NCI-H128 (cell line): Measurements from ENCODE around the gene GNAS-AS1.

Experiments
- DNase-seq: peaks from one replicate; lab custom pipeline; 2025; ENCODE audit not compliant: unreplicated experiment; lab: John Stamatoyannopoulos, UW

GNAS-AS1 gene

GRCh38 chr20:58787211-58788005, 63.3 kb downstream of the GNAS-AS1 start:
- no peak for DNase-seq

GRCh38 chr20:58784321-58785074, 66.2 kb downstream of the GNAS-AS1 start:
- DNase-seq: no peak

DNA sequence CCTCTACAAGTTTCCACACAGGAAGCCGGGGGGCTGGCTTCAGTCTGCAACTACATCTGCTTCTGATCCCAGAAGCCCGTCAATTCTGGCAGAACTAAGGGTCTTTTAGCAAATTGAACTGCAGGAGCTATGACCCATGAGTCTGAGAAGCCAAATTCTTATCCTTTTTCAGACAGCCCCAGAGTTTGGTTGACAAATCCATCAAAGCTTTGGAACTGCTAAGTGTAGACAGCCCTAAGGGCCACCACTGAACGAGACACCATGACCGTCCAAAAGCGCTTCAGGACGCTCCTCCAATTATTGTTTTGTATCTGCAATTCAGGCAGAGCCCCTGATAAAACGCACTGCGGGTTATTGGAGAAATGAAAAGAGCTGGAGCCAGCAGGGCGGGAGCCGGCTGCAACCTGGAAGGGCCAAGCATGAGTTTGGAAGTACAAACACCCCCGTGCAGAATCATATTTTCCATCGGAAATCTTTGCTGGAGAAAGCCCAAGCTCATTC, 67.1 kb downstream of the GNAS-AS1 start:
- DNase-seq: no peak

GRCh38 chr20:58781138-58781537, 69.6 kb downstream of the GNAS-AS1 start:
- no peak for DNase-seq

DNA sequence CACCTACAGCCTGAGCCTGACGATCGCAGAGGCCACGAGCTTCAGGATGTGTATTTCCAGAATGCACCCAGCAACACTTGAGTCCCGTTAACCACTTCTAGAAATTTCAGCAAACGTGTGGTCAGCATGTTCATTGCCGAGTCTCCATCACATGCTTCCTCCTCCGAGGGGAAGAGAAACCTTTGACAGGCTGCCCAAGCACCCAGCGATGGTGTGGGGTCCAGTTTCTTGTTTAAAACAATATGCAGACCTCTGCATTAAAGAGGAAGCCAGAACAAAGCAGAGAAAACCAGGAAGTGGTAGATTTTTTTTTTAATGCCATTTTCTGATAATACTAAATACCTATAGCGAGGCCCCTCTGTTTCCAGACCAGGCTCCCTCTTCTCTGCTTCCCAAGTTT, 71.9 kb downstream of the GNAS-AS1 start:
- no peak for DNase-seq

DNA sequence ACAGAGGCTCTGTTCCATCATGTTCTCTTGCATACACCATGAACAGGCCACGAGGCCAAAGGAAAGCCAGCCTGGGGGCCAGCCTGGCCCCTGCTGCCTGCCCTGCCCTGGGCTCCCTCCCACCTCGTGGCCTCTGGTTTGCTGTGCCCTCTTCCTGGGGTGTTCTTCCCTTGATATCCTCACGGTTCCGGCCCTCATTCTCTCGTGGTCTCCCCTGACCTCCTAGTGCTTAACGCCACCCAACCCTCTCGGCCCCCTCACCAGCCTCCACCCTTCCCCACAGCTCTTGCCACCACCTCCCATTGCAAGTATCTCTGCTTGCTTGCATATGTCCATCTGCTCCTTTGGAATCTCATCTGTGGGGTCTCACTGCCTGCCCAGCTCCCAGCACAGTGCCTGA, 73.0 kb downstream of the GNAS-AS1 start:
- DNase-seq: no peak

DNA sequence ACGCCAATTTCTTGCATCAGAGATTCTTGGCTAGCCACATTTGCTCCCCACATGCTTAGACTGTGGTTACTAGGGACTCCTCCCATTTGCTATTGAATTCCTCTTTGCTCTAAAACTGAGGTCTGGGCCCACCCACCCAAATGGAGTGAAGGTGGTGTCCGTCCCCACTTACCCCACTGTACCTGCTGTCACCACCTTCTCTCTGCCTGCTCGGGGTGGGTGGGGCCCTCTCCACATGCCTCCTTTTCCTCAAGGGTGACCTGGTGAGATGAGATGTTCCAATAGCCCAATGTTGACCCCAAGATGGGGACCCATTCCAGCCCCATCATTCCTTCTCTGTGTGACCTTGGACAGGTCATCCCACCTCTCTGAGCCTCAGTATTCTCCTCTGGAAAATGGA, 74.6 kb downstream of the GNAS-AS1 start:
- no peak for DNase-seq

- DNase-seq: no peak
These were observed 75.3 kb downstream of the GNAS-AS1 start for GRCh38 chr20:58775371-58775770.

DNA sequence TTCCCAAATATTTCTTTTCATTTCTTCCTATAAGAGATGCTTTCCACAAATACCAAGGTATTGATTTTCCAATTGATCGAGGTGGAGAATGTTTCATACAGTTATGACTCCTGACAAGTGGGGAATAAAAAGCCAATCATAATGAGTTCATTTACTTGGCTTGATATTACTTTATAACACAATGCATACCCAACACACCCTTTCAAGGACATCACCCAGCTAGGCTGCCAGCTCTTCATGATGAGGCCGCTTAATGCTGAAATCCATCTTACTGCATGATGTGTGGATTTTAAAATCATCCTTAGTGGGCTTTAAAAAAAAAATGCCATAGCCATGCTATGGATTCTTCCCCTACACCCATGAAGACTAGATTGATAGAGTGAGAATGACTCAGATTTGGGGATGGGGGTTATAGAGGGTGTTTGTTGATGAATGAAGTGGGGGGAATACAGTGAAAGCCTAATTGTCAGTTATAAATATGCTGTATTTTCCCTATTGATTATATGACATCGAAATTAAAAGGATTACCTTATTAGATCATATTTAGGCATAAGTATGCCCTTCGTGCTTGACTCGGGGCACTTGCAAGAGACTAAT, 75.9 kb downstream of the GNAS-AS1 start:
- no peak for DNase-seq

DNA sequence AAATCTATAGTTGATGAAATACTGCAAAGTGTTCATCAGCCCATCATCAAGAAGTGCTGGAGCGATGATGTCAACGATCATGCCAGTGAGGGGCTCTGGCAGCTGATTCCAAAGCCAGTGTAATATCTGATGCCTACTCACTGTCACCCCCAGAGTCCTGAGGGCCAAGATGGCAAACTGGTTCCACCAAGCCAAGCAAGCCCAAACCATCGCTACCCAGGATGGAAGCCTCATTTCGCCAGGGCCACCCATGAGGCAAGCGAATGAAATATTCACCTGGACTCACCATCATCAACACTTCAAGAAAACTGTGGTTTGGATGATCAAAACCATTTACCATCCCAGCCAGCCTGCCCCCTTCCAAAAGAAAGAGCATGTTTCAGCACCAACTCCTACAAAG, 76.5 kb downstream of the GNAS-AS1 start:
- DNase-seq: no peak

GRCh38 chr20:58772786-58773185, 77.9 kb downstream of the GNAS-AS1 start:
- DNase-seq: no peak
